ENCODE data around the gene NTNG1. TPM values are rescaled to one million over a fixed set of nuclear protein-coding genes. Genes with fewer than 3 reads are reported as not detected.
A peak's percentile ranks its signal among the peaks of the same experiment; 100 is the strongest.

Gene NTNG1
- total RNA-seq, 2 donors from 2014 or later = 2.5 to 2.6 TPM

GRCh38 chr1:107142666-107143065 lies 1.8 kb downstream of the NTNG1 start:
- Histone ChIP-seq H3K36me3 (ENCODE audit: control insufficient read depth, insufficient read depth, low read length) (no peaks in the 10 kb centered on the region), H3K27ac (ENCODE audit: low read depth, low read length) (no peak overlapping the region), H3K4me1 (ENCODE audit: control insufficient read depth, insufficient read depth, low read length) (no peaks in the 10 kb centered on the region), H3K9ac (ENCODE audit: extremely low read depth, low read length, poor library complexity, severe bottlenecking) (no peak overlapping the region), H3K27me3 (ENCODE audit: control insufficient read depth, insufficient read depth, low read length, poor library complexity, severe bottlenecking) (peaks cover 19% of the 10 kb centered on the region), H3K9me3 (ENCODE audit: control insufficient read depth, low read length) (no peaks in the 10 kb centered on the region), H3K4me3 (ENCODE audit: low read length) (peak overlapping the region; percentile 64)
- no peak for DNase-seq
- Mint-ChIP-seq H3K27ac (no peak overlapping the region), H3K27me3 (ENCODE audit: insufficient read depth) (peaks cover 19% of the 10 kb centered on the region), H3K36me3 (ENCODE audit: low read depth) (no peaks in the 10 kb centered on the region), H3K9me3 (no peaks in the 10 kb centered on the region), H3K4me3 (no peak overlapping the region), H3K4me1 (peaks cover 18% of the 10 kb centered on the region)
- WGBS, 2 experiments (ENCODE audit: insufficient coverage in 1 of 2, insufficient read length in 1 of 2) = 81 to 87% methylated on average over 2 of the region's 2 CpGs
- TF ChIP-seq, protein P1, sequence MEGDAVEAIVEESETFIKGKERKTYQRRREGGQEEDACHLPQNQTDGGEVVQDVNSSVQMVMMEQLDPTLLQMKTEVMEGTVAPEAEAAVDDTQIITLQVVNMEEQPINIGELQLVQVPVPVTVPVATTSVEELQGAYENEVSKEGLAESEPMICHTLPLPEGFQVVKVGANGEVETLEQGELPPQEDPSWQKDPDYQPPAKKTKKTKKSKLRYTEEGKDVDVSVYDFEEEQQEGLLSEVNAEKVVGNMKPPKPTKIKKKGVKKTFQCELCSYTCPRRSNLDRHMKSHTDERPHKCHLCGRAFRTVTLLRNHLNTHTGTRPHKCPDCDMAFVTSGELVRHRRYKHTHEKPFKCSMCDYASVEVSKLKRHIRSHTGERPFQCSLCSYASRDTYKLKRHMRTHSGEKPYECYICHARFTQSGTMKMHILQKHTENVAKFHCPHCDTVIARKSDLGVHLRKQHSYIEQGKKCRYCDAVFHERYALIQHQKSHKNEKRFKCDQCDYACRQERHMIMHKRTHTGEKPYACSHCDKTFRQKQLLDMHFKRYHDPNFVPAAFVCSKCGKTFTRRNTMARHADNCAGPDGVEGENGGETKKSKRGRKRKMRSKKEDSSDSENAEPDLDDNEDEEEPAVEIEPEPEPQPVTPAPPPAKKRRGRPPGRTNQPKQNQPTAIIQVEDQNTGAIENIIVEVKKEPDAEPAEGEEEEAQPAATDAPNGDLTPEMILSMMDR (conservative IDR thresholded peaks at IDR 0.05) = no peak

GRCh38 chr1:107145637-107146036 lies 4.8 kb downstream of the NTNG1 start:
- Histone ChIP-seq H3K4me3 (ENCODE audit: low read length) (no peak overlapping the region), H3K27me3 (ENCODE audit: control insufficient read depth, insufficient read depth, low read length, poor library complexity, severe bottlenecking) (peaks cover 3% of the 10 kb centered on the region), H3K36me3 (ENCODE audit: control insufficient read depth, insufficient read depth, low read length) (no peaks in the 10 kb centered on the region), H3K4me1 (ENCODE audit: control insufficient read depth, insufficient read depth, low read length) (no peaks in the 10 kb centered on the region), H3K9me3 (ENCODE audit: control insufficient read depth, low read length) (no peaks in the 10 kb centered on the region), H3K27ac (ENCODE audit: low read depth, low read length) (no peak overlapping the region), H3K9ac (ENCODE audit: extremely low read depth, low read length, poor library complexity, severe bottlenecking) (no peak overlapping the region)
- TF ChIP-seq, protein P1 (conservative IDR thresholded peaks at IDR 0.05) = no peak
- 89% methylated on average over 3 of the region's 3 CpGs; no CpG with 5 or more reads in 1 of the 2 experiments for WGBS, 2 experiments (ENCODE audit: insufficient coverage in 1 of 2, insufficient read length in 1 of 2)
- no peaks in the 10 kb centered on the region for H3K4me1 Mint-ChIP-seq
- H3K36me3 Mint-ChIP-seq (ENCODE audit: low read depth) = no peaks in the 10 kb centered on the region
- DNase-seq = no peak
- no peaks in the 10 kb centered on the region for H3K9me3 Mint-ChIP-seq
- H3K4me3 Mint-ChIP-seq = no peak overlapping the region
- H3K27me3 Mint-ChIP-seq (ENCODE audit: insufficient read depth) = peaks cover 6% of the 10 kb centered on the region
- H3K27ac Mint-ChIP-seq = no peak overlapping the region

GRCh38 chr1:107147843-107148242 lies 7.0 kb downstream of the NTNG1 start:
- Histone ChIP-seq H3K4me3 (ENCODE audit: low read length) (no peak overlapping the region), H3K4me1 (ENCODE audit: control insufficient read depth, insufficient read depth, low read length) (no peaks in the 10 kb centered on the region)

More at GRCh38 chr1:107147843-107148242, 7.0 kb downstream of the NTNG1 start:
- H3K36me3 ChIP-seq (ENCODE audit: control insufficient read depth, insufficient read depth, low read length) = no peaks in the 10 kb centered on the region
- TF ChIP-seq, protein P1 (conservative IDR thresholded peaks at IDR 0.05) = no peak
- Mint-ChIP-seq H3K36me3 (ENCODE audit: low read depth) (no peaks in the 10 kb centered on the region), H3K9me3 (no peaks in the 10 kb centered on the region), H3K27me3 (ENCODE audit: insufficient read depth) (no peaks in the 10 kb centered on the region), H3K4me1 (no peaks in the 10 kb centered on the region), H3K27ac (no peak overlapping the region), H3K4me3 (no peak overlapping the region)
- no peaks in the 10 kb centered on the region for H3K27me3 ChIP-seq (ENCODE audit: control insufficient read depth, insufficient read depth, low read length, poor library complexity, severe bottlenecking)
- WGBS, 2 experiments (ENCODE audit: insufficient coverage in 1 of 2, insufficient read length in 1 of 2) = 96 to 100% methylated on average over 2 to 6 of the region's 6 CpGs
- H3K9me3 ChIP-seq (ENCODE audit: control insufficient read depth, low read length) = no peaks in the 10 kb centered on the region
- no peak overlapping the region for H3K9ac ChIP-seq (ENCODE audit: extremely low read depth, low read length, poor library complexity, severe bottlenecking)
- no peak overlapping the region for H3K27ac ChIP-seq (ENCODE audit: low read depth, low read length)
- no peak for DNase-seq
